SK-N-DZ (cell line): ENCODE measurements around the gene ARFGAP1.
"Not testable (repeated sequence)": the region's sequence is repeated elsewhere in the genome, so short reads cannot be mapped to it uniquely, and the experiment has no call there.

Source experiments
- DNase-seq: peaks from one replicate; pipeline ENCODE4 v3.0.0-alpha.2; 2015; ENCODE audit warnings: low spot score

ARFGAP1 gene

GRCh38 chr20:63240004-63240403 lies 32.6 kb upstream of the ARFGAP1 start:
- DNase-seq: no peak

GRCh38 chr20:63241272-63241671 lies 31.3 kb upstream of the ARFGAP1 start:
- no peak for DNase-seq

DNA sequence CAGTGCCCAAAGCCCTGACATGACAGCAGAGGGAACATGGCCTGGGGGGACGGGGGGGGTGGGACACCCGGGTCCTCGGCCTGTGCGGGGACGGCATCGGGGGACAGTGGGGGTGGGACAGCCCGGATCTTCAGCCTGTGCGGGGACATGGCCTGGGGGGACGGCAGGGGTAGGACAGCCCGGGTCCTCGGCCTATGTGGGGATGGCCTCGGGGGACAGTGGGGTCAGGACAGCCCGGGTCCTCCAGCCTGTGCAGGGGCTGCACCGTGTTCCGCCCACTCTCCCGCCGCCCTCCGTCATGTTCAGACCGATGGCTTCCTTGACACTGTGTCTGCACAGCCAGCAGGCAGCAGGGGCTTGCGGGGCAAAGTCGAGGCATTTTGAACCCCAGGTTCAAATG lies 29.9 kb upstream of the ARFGAP1 start:
- DNase-seq: no peak

GRCh38 chr20:63243604-63244247 lies 28.9 kb upstream of the ARFGAP1 start:
- DNase-seq: no peak

DNA sequence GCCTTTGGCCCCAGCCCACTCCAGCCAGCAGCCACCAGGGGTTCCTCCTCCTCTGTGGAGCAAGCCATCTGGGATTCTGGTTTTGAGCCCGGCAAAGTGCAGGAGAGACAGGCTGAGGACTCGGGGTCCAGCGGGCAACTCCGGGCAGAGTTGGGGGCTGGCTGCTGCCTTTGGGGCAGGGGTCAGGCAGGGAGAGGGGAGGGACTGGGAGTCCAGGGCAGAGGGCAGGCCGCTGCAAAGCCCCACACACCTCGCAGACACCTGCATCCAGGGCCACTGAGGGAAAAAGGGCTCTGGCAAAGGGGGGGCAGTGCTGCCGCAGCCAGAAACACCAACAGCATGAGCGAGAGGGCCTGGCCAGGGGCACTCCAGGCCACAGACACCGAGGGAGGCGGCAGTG lies 28.1 kb upstream of the ARFGAP1 start:
- no peak for DNase-seq

GRCh38 chr20:63246490-63247288 lies 25.9 kb upstream of the ARFGAP1 start:
- DNase-seq: peak; percentile 57

DNA sequence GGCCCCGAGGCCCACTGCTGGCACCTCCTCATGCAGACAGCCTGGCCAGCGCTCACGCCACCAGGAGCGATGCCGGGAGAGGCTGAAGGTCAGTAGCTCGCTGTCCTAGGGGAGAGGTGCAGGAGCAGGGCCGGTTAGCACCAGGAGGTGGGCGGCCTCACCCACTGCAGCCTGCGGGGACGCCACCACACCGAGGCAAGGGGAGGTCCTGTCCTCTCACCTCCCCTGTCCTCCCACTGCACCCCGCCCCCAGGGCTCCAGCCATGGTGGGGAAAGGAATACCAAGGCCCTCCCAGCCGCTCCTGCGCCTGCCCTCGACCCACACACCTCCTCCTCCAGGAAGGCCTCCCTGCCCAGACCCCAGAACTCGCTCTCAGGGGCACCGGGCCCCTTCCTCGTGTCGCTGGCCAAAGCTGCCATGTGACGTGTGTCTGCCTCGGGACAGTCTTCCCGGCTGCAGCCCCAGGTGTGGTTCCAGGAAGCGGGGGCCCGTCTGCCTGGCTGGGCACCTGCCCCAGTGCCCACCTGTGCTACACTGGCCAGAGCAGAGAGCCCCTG lies 24.9 kb upstream of the ARFGAP1 start:
- DNase-seq: no peak

- no peak for DNase-seq
Measured at GRCh38 chr20:63248835-63249591, 23.6 kb upstream of the ARFGAP1 start.

GRCh38 chr20:63249891-63250290 lies 22.7 kb upstream of the ARFGAP1 start:
- DNase-seq: no peak

DNA sequence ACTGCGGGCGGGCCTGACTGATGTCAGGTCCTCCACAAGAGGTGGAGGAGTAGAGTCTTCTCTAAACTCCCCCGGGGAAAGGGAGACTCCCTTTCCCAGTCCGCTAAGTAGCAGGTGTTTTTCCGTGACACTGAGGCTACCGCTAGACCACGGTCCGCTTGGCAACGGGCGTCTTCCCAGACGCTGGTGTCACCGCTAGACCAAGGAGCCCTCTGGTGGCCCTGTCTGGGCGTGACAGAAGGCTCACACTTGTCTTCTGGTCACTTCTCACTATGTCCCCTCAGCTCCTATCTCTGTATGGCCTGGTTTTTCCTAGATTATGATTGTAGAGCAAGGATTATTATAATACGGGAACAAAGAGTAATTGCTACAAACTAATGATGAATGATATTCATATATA lies 21.3 kb upstream of the ARFGAP1 start:
- DNase-seq: not testable (repeated sequence)

- no peak for DNase-seq
Measured at GRCh38 chr20:63252284-63252711, 20.3 kb upstream of the ARFGAP1 start.

DNA sequence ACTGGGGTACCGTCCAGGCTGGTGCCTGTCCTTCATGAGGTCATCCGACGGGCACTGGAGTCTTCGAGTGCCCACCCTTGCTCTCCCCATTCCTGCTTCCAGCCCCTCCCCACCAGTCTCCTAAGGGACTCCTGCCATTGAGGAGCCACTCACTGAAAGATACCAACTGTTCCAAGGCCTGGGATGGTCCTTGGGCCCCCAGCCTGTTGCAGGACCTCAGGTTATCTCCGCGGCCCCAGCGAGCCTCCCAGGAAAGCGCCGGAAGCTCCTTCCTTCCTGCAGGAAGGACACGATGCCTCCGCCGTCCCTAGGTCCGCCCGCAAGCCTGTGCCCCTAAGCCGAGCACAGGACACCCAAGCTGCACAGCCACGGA lies 19.6 kb upstream of the ARFGAP1 start:
- no peak for DNase-seq

GRCh38 chr20:63253438-63254231 lies 19.0 kb upstream of the ARFGAP1 start:
- DNase-seq: no peak

- no peak for DNase-seq
Measured at GRCh38 chr20:63254232-63254605, 18.4 kb upstream of the ARFGAP1 start, which contains the start of gene NKAIN4. NKAIN4 (minus strand) TSS chr20:63254463; CDS start chr20:63254450, 13 bp downstream.

- no peak for DNase-seq
Measured at GRCh38 chr20:63254606-63255384, 17.8 kb upstream of the ARFGAP1 start.

DNA sequence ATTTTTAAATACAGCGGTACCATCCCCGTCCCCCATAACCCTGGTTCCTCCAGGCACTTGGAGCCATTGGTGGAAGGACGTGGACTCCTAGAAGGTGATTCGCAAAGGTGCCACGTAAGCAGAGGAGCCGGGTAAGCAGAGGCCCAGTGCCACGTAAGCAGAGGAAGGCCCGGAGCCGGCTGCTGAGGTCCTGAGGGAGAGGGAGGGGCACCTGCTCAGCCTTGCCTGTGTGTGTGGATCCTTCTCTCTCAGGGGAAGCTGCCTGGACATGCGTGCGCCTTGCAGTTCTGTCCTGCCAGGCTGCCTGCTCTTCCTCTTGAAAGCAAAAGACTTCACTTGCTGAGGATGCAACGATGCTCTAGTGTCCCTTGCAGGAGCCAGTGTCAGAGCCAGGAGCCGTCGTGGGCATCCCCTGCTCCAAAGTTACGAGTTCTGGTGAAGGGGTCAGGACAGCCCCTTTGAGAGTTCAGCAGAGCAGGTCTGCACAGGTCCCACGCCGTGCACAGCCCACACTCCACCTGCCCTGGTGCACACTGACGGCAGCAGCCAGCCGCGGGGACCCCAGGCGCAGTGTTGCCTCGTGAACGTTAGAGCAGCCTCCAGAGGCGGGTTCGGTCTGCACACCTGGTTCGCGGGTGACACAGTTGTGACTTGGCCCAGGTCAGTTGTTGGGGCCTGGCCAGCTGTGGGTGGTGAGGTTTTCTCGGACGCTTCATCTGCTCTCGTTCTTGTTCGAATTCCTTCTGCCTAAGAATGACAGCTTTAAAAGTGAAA lies 16.5 kb upstream of the ARFGAP1 start:
- no peak for DNase-seq

DNA sequence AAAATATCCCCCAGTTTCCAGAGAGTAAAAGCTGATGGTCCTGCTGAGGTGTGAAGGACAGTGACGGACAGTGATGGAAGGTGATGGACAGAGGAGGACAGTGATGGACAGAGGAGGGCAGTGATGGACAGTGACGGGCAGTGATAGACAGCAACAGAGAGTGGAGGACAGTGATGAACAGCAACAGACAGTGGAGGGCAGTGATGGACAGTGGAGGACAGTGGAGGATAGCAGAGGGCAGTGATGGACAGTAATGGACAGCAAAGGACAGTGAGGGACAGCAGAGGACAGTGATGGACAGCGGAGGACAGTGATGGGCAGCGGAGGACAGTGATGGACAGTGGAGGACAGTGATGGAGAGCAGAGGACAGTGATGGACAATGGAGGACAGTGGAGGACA lies 15.7 kb upstream of the ARFGAP1 start:
- DNase-seq: no peak

GRCh38 chr20:63257629-63258028 lies 15.0 kb upstream of the ARFGAP1 start:
- DNase-seq: no peak

DNA sequence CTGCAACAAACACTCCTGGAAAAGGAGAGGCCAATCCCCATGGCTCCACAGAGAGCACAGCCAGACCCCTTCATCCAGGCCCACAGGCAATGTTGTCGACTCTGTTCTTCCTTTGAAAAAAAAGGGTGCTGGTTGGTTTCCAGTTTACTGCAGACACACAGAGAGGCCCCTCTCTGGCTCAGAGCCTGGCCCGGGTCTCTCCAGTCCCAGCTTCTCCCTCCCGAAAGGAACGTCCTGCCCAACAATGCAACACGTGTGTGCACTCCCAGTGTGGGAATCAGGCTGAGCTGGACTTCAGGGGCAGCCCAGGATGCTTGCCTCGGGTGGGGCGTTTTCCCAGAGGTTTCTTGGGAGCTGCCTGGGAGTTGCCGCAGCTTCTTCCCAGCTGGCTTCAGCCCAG lies 13.8 kb upstream of the ARFGAP1 start:
- DNase-seq: no peak
